Peyer's patch (tissue), 4 donors: ENCODE data around the gene ZNF611. TPM values are rescaled to one million over a fixed set of nuclear protein-coding genes. Genes with fewer than 3 reads are reported as not detected.

Experiments
- DNase-seq, 3 donors: peaks; one replicate each; pipeline ENCODE4 v3.0.0-alpha.2; 2017 to 2019
- H3K27ac ChIP-seq, 4 donors: fragments of 200-600 bp; sonication (generic); one replicate each; pipeline ENCODE4 v1.5.1; 2016 to 2019
- H3K27me3 ChIP-seq, 2 donors: fragments of 200-600 bp; sonication (generic); one replicate each; pipeline ENCODE4 v1.5.1; 2019
- H3K36me3 ChIP-seq, 3 donors: fragments of 200-600 bp; sonication (generic); one replicate each; pipeline ENCODE4 v1.5.1; 2016 to 2019
- H3K4me1 ChIP-seq, 4 donors: fragments of 200-600 bp; sonication (generic); one replicate each; pipeline ENCODE4 v1.5.1; 2016 to 2019
- H3K4me3 ChIP-seq, 4 donors: fragments of 200-600 bp; sonication (generic); 1 replicate in 3 of 4; 2 replicates in 1 of 4; pipeline ENCODE4 v1.5.1; 2016 to 2019; ENCODE audit warnings: mild to moderate bottlenecking in 1 of 4
- H3K9me3 ChIP-seq, 4 donors: fragments of 200-600 bp; sonication (generic); one replicate each; pipeline ENCODE4 v1.5.1; 2016 to 2019; ENCODE audit warnings: mild to moderate bottlenecking in 1 of 4
- POLR2A ChIP-seq, 2 donors: fragments of 450-650 bp; IDR thresholded peaks; one replicate each; pipeline ENCODE4 v1.5.1; 2017; ENCODE audit warnings: antibody characterized with exemption in 2 of 2, mild to moderate bottlenecking in 2 of 2, moderate library complexity in 2 of 2
- total RNA-seq, 4 donors: library from RNA; depleted of rRNA; stranded (reverse); fragments of >200 nt; gene quantifications; one replicate each; pipeline ENCODE4 v1.1.0, GENCODE V29; 2016
- TF ChIP-seq, protein P1 (sequence below), 6 experiments: fragments of 450-650 bp in 4 of 6; fragments of 200-600 bp in 2 of 6; sonication (generic) in 1 of 6; IDR thresholded peaks; one replicate each; pipeline ENCODE4 v1.5.1; 2017 to 2019; ENCODE audit warnings: antibody characterized with exemption in 6 of 6, mild to moderate bottlenecking in 3 of 6, moderate library complexity in 1 of 6

Gene ZNF611
- total RNA-seq, 4 donors from 2014 or later, result 14.5 to 19.0 (median 16.3) TPM

GRCh38 chr19:52670046-52670445, 64.8 kb downstream of the ZNF611 start:
- H3K9me3 ChIP-seq, result no peaks in the 10 kb centered on the region
- no peaks in the 10 kb centered on the region for H3K4me1 ChIP-seq
- no peak for DNase-seq
- H3K4me3 ChIP-seq, result no peak overlapping the region
- H3K27me3 ChIP-seq, result no peaks in the 10 kb centered on the region
- no peak overlapping the region for H3K27ac ChIP-seq
- no peaks in the 10 kb centered on the region for H3K36me3 ChIP-seq
- no peak for TF ChIP-seq POLR2A (IDR thresholded peaks at IDR 0.05)

- no peaks in the 10 kb centered on the region for H3K9me3 ChIP-seq
- no peaks in the 10 kb centered on the region for H3K36me3 ChIP-seq
- no peak overlapping the region for H3K4me3 ChIP-seq
- TF ChIP-seq, protein P1, sequence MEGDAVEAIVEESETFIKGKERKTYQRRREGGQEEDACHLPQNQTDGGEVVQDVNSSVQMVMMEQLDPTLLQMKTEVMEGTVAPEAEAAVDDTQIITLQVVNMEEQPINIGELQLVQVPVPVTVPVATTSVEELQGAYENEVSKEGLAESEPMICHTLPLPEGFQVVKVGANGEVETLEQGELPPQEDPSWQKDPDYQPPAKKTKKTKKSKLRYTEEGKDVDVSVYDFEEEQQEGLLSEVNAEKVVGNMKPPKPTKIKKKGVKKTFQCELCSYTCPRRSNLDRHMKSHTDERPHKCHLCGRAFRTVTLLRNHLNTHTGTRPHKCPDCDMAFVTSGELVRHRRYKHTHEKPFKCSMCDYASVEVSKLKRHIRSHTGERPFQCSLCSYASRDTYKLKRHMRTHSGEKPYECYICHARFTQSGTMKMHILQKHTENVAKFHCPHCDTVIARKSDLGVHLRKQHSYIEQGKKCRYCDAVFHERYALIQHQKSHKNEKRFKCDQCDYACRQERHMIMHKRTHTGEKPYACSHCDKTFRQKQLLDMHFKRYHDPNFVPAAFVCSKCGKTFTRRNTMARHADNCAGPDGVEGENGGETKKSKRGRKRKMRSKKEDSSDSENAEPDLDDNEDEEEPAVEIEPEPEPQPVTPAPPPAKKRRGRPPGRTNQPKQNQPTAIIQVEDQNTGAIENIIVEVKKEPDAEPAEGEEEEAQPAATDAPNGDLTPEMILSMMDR (IDR thresholded peaks at IDR 0.05), result no peak
- no peak for TF ChIP-seq POLR2A (IDR thresholded peaks at IDR 0.05)
- no peaks in the 10 kb centered on the region for H3K4me1 ChIP-seq
- H3K27me3 ChIP-seq, result no peaks in the 10 kb centered on the region
- DNase-seq, result no peak
- H3K27ac ChIP-seq, result no peak overlapping the region
Measured at GRCh38 chr19:52669586-52669985, 65.3 kb downstream of the ZNF611 start.

- no peak for DNase-seq
Measured at GRCh38 chr19:52667972-52668371, 66.9 kb downstream of the ZNF611 start.

GRCh38 chr19:52666506-52666905, 68.3 kb downstream of the ZNF611 start:
- no peaks in the 10 kb centered on the region for H3K36me3 ChIP-seq
- DNase-seq, result no peak
- H3K9me3 ChIP-seq, result no peaks in the 10 kb centered on the region
- H3K4me3 ChIP-seq, result no peak overlapping the region
- no peak for TF ChIP-seq POLR2A (IDR thresholded peaks at IDR 0.05)
- TF ChIP-seq, protein P1 (IDR thresholded peaks at IDR 0.05), result no peak
- H3K4me1 ChIP-seq, result no peaks in the 10 kb centered on the region
- no peaks in the 10 kb centered on the region for H3K27me3 ChIP-seq
- no peak overlapping the region for H3K27ac ChIP-seq

More at GRCh38 chr19:52667972-52668371, 66.9 kb downstream of the ZNF611 start:
- no peak overlapping the region for H3K27ac ChIP-seq
- H3K27me3 ChIP-seq, result no peaks in the 10 kb centered on the region
- TF ChIP-seq, protein P1 (IDR thresholded peaks at IDR 0.05), result no peak
- no peak for TF ChIP-seq POLR2A (IDR thresholded peaks at IDR 0.05)
- H3K9me3 ChIP-seq, result no peaks in the 10 kb centered on the region
- H3K36me3 ChIP-seq, result no peaks in the 10 kb centered on the region
- no peak overlapping the region for H3K4me3 ChIP-seq
- no peaks in the 10 kb centered on the region for H3K4me1 ChIP-seq

- Histone ChIP-seq H3K27ac (no peak overlapping the region), H3K36me3 (no peaks in the 10 kb centered on the region), H3K27me3 (no peaks in the 10 kb centered on the region), H3K4me1 (no peaks in the 10 kb centered on the region), H3K4me3 (no peak overlapping the region), H3K9me3 (no peaks in the 10 kb centered on the region)
- no peak for DNase-seq
- TF ChIP-seq, protein P1 (IDR thresholded peaks at IDR 0.05), result no peak
Measured at GRCh38 chr19:52665529-52665928, 69.3 kb downstream of the ZNF611 start.

DNA sequence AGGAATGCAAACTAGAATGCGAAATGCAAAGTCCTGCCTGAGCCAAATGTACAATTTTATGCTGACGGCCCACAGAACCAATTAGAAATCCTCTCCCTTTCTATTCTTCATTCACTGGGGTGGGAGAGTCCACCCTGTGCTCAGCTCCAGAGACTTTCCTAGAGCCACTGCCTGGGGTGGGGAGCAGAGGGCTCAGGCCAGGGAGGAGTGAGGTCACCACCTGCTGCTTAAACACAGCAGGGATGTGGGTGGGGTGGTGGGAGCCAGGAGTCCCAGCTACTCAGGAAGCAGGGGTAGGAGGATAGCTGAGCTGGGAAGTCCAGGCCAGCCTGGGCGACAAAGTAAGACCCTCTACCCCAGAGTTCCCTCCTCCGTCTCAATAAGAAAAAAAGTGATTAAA, 69.8 kb downstream of the ZNF611 start:
- no peak for DNase-seq
- Histone ChIP-seq H3K36me3 (no peaks in the 10 kb centered on the region), H3K4me1 (no peaks in the 10 kb centered on the region), H3K27ac (no peak overlapping the region), H3K9me3 (no peaks in the 10 kb centered on the region), H3K4me3 (no peak overlapping the region), H3K27me3 (no peaks in the 10 kb centered on the region)
- TF ChIP-seq, protein P1 (IDR thresholded peaks at IDR 0.05), result no peak
- no peak for TF ChIP-seq POLR2A (IDR thresholded peaks at IDR 0.05)
